GM12878 (cell line): Measurements from ENCODE around the gene LRP5. TPM values are rescaled to one million over a fixed set of nuclear protein-coding genes. Genes with fewer than 3 reads are reported as not detected.

ENCODE experiments used
- ATAC-seq: fragments of 200-7000 bp; cut with Tn5 transposase; 3 replicates; pipeline ENCODE4 v1.9.1; 2020; ENCODE audit warnings: mild to moderate bottlenecking, moderate library complexity
- BruUV-seq: library from RNA; stranded (reverse); fragments of 400-500 nt; replicated peaks from 2 replicates; lab custom pipeline; 2021; lab: Mats Ljungman, UMichigan
- CTCF ChIA-PET: fragments of 300-600 bp; sonication (Branson Sonifier 250); formaldehyde crosslinking; extraction: SDS; loops from one replicate; lab custom pipeline; 2021; ENCODE audit warnings: inconsistent platforms; lab: Yijun Ruan, JAX
- POLR2A ChIA-PET: fragments of 350-600 bp; formaldehyde crosslinking; extraction: SDS; loops from one replicate; lab custom pipeline; 2021; ENCODE audit warnings: inconsistent platforms; lab: Charles Lee
- RAD21 ChIA-PET: fragments of 300-600 bp; sonication (Branson Sonifier 250); formaldehyde crosslinking; loops from one replicate; lab custom pipeline; 2023; ENCODE audit warnings: antibody characterized with exemption; ENCODE audit not compliant: unreplicated experiment; lab: Charles Lee
- SMC1A ChIA-PET: fragments of 300-600 bp; sonication (Branson Sonifier 250); formaldehyde crosslinking; loops from one replicate; lab custom pipeline; 2023; ENCODE audit not compliant: unreplicated experiment, uncharacterized antibody; lab: Charles Lee
- DNase-seq: peaks from one replicate; pipeline ENCODE4 v3.0.0-alpha.2; 2011; ENCODE audit warnings: low read depth, low spot score
- FAIRE-seq: peaks from 3 replicates; lab custom pipeline; 2011; peaks lifted over from hg19 to GRCh38; lab: Jason Lieb, UNC
- H2AFZ ChIP-seq: 2 replicates; pipeline ENCODE4 v1.6.0; 2011; ENCODE audit warnings: low read depth, low read length, control low read depth; ENCODE audit not compliant: control insufficient read depth
- H3K27ac ChIP-seq: 2 replicates; pipeline ENCODE4 v1.5.1; 2011; ENCODE audit warnings: control low read depth; ENCODE audit not compliant: control insufficient read depth, insufficient read depth
- H3K27me3 ChIP-seq, 2 experiments: replicated peaks in 1 of 2; 2 replicates each; pipeline versions ENCODE4 v1.6.0 to v1.6.1; 2011; ENCODE audit warnings: low read length in 1 of 2; ENCODE audit not compliant: control insufficient read depth in 2 of 2, insufficient read depth in 2 of 2
- H3K36me3 ChIP-seq, 2 experiments: 2 replicates each; pipeline ENCODE4 v1.5.1; 2011; ENCODE audit warnings: low read length in 1 of 2; ENCODE audit not compliant: control insufficient read depth in 2 of 2, insufficient read depth in 2 of 2
- H3K4me1 ChIP-seq: 2 replicates; pipeline ENCODE4 v1.6.1; 2011; ENCODE audit warnings: mild to moderate bottlenecking, low read length, moderate library complexity, mixed read lengths; ENCODE audit not compliant: control insufficient read depth, insufficient read depth
- H3K4me2 ChIP-seq: 2 replicates; pipeline ENCODE4 v1.6.0; 2011; ENCODE audit warnings: control low read depth; ENCODE audit not compliant: control insufficient read depth, insufficient read depth
- H3K4me3 ChIP-seq: fragments of 200-600 bp; sonication (generic); 2 replicates; pipeline ENCODE4 v1.5.1; 2016
- H3K79me2 ChIP-seq: 2 replicates; pipeline ENCODE4 v1.6.0; 2011; ENCODE audit warnings: low read length; ENCODE audit not compliant: control insufficient read depth, insufficient read depth
- H3K9ac ChIP-seq: 2 replicates; pipeline ENCODE4 v1.8.0; 2011; ENCODE audit warnings: low read length, control low read depth, mixed read lengths; ENCODE audit not compliant: control insufficient read depth, insufficient read depth
- H3K9me3 ChIP-seq: replicated peaks from 3 replicates; pipeline ENCODE4 v1.5.1; 2011; ENCODE audit warnings: mild to moderate bottlenecking, low read length; ENCODE audit not compliant: control insufficient read depth, insufficient read depth
- H4K20me1 ChIP-seq: 2 replicates; pipeline ENCODE4 v1.6.0; 2011; ENCODE audit not compliant: control insufficient read depth, insufficient read depth
- FOXM1 ChIP-seq: IDR thresholded peaks from 2 replicates; pipeline ENCODE4 v1.6.1; 2012; ENCODE audit warnings: low read depth, mild to moderate bottlenecking, inconsistent platforms, low read length, moderate library complexity
- KAT2A ChIP-seq: conservative IDR thresholded peaks from 2 replicates; pipeline ENCODE4 v1.6.1; 2011; ENCODE audit warnings: low read depth, low read length; ENCODE audit not compliant: control insufficient read depth
- NR2C1 ChIP-seq: fragments of 450-650 bp; IDR thresholded peaks from 2 replicates; pipeline ENCODE4 v1.6.1; 2017; ENCODE audit warnings: antibody characterized with exemption, mild to moderate bottlenecking, moderate library complexity
- PBX3 ChIP-seq: IDR thresholded peaks from 2 replicates; pipeline ENCODE4 v1.6.1; 2011; ENCODE audit warnings: mild to moderate bottlenecking, low read depth, low read length, moderate library complexity; ENCODE audit not compliant: insufficient replicate concordance
- RAD51 ChIP-seq: fragments of 450-650 bp; IDR thresholded peaks from 2 replicates; pipeline ENCODE4 v1.6.1; 2016; ENCODE audit warnings: moderate library complexity, mild to moderate bottlenecking, inconsistent platforms
- SIX5 ChIP-seq: IDR thresholded peaks from 2 replicates; pipeline ENCODE4 v1.6.1; 2011; ENCODE audit warnings: mild to moderate bottlenecking, low read depth, low read length, moderate library complexity; ENCODE audit not compliant: severe bottlenecking
- WGBS: methylation state at CpG from one replicate; pipeline ENCODE4 v1.1.6; 2016; ENCODE audit warnings: low lambda C conversion rate; ENCODE audit not compliant: insufficient replicate concordance, insufficient coverage; ENCODE audit errors: missing lambda C conversion rate; 5-methylcytosine and 5-hydroxymethylcytosine counted together
- in situ Hi-C: fragments of 300-500 bp; cut with MboI; formaldehyde crosslinking; loops from 9 replicates; pipeline ENCODE4 v1.14.3; 2018; ENCODE audit warnings: mixed read lengths
- intact Hi-C: fragments of 100-400 bp; cut with micrococcal nuclease; formaldehyde crosslinking; loops from one replicate; pipeline ENCODE4 v1.14.2; 2022; ENCODE audit not compliant: unreplicated experiment
- polyA plus RNA-seq, 11 experiments: library from polyadenylated mRNA; depleted of rRNA in 4 of 11; unstranded in 6 of 11; stranded (reverse) in 5 of 11; fragments of >200 nt; fragmentation: Nextera tagmentation in 4 of 11; fragmentation: Illumina TruSeq in 1 of 11; extraction: Ambion mirVana in 4 of 11; extraction: Trizol in 1 of 11; gene quantifications; 1 replicate in 1 of 11; 2 replicates in 10 of 11; pipeline versions ENCODE4 v1.2.1 to v1.2.3, GENCODE V29; 2011 to 2016; ENCODE audit warnings: inconsistent platforms in 2 of 11, missing spikeins in 2 of 11, low read depth in 1 of 11
- total RNA-seq, 4 experiments: library from RNA; depleted of rRNA in 3 of 4; stranded (reverse); fragments of >200 nt in 3 of 4; fragmentation: Illumina TruSeq in 1 of 4; extraction: Trizol in 1 of 4; gene quantifications; 2 replicates each; pipeline versions ENCODE4 v1.2.1 to v1.2.3, GENCODE V29; 2013 to 2021
- TF ChIP-seq, protein P1 (sequence below): fragments of 450-650 bp; IDR thresholded peaks from 2 replicates; pipeline ENCODE4 v1.6.1; 2016; ENCODE audit warnings: mild to moderate bottlenecking

Gene LRP5
- total and polyA plus RNA-seq, 10 of the 15 experiments (the other 5 are each of a cell fraction or from before 2014, with no cell fraction given) = 0.37 to 34.0 (median 6.6) TPM

- TF ChIP-seq PBX3 (no peak), SIX5 (no peak), RAD51 (no peak)
Measured at GRCh38 chr11:68334923-68335322, 22.5 kb downstream of the LRP5 start (continued).

DNA sequence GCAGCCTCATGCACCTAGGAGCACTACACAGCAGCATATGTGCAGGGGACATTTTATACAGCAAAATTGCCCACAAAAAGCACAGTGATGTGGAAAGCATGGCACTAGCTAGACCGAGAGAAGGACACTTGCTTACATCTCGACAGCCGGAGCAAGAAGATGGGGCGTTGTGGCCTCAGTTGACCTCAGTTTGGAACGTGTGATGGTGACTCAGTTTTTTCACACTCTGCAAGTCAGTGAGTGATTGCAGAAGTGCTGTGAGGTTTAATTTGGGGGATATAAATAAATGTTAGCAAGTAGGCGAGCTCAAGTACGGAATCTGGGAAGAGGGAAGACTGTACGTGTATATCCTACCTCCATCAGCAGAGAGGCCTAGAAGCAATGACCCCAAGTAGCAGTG lies 23.3 kb downstream of the LRP5 start:
- in situ Hi-C loops = no loop called here
- H3K9ac ChIP-seq = no peak overlapping the region
- no peaks in the 10 kb centered on the region for H3K27me3 ChIP-seq

More for the DNA sequence above, 23.3 kb downstream of the LRP5 start:
- Histone ChIP-seq H3K27ac (no peak overlapping the region), H3K79me2 (peaks cover 2% of the 10 kb centered on the region; the same call in 1 of the 2 replicates), H3K9me3 (no peaks in the 10 kb centered on the region), H3K4me2 (no peak overlapping the region), H3K36me3 (no peaks in the 10 kb centered on the region; a peak in 1 of 4 replicates), H2AFZ (no peak overlapping the region), H3K4me3 (no peak overlapping the region), H3K4me1 (peaks cover 12% of the 10 kb centered on the region), H4K20me1 (no peaks in the 10 kb centered on the region)
- ChIA-PET SMC1A (interaction anchor here (1.1 to 1.2 kb wide), 2 partner anchors 32 to 39 kb away, joined by 3 read pairs; no protein-coding TSS in a partner anchor), POLR2A (interaction anchor here (1.4 kb wide), 1 partner anchor 24 kb away, joined by 3 read pairs; no protein-coding TSS in a partner anchor), CTCF (interaction anchor here (0.9 to 1.4 kb wide), 3 partner anchors 10 to 48 kb away, joined by 3 to 5 read pairs (median 3); no protein-coding TSS in a partner anchor), RAD21 (no interaction called here)
- no peak for DNase-seq
- TF ChIP-seq, protein P1, sequence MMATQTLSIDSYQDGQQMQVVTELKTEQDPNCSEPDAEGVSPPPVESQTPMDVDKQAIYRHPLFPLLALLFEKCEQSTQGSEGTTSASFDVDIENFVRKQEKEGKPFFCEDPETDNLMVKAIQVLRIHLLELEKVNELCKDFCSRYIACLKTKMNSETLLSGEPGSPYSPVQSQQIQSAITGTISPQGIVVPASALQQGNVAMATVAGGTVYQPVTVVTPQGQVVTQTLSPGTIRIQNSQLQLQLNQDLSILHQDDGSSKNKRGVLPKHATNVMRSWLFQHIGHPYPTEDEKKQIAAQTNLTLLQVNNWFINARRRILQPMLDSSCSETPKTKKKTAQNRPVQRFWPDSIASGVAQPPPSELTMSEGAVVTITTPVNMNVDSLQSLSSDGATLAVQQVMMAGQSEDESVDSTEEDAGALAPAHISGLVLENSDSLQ = no peak
- TF ChIP-seq FOXM1 (no peak), RAD51 (no peak), NR2C1 (no peak), KAT2A (no peak), SIX5 (no peak)
- no TSS peak for BruUV-seq
- no peak for ATAC-seq
- FAIRE-seq = no peak
- WGBS = 76% methylated on average over 8 of the region's 8 CpGs
- intact Hi-C loops = no loop called here
